Stimulated activated effector memory CD8-positive, alpha-beta T cell treated with anti-CD3 and anti-CD28 coated beads, Interleukin-12 subunit alpha, Interleukin-12 subunit beta, amount 100 ng/mL, for 72 hours (primary cell): Measurements from ENCODE around the gene SDHB.
A peak's percentile ranks its signal among the peaks of the same experiment; 100 is the strongest.

ENCODE experiments used
- ATAC-seq: fragments of 150-1000 bp; cut with Tn5 transposase; 2 replicates; pipeline ENCODE4 v1.10.0; 2021
- DNase-seq, 2 donors: peaks; one replicate each; pipeline ENCODE4 v3.0.0; 2021 to 2022; ENCODE audit warnings: low spot score in 2 of 2
- H3K27ac Mint-ChIP-seq: one replicate; pipeline ENCODE4 v1.8.0; 2022; ENCODE audit warnings: mild to moderate bottlenecking, mixed read lengths
- H3K36me3 Mint-ChIP-seq: one replicate; pipeline ENCODE4 v1.8.0; 2022; ENCODE audit warnings: mild to moderate bottlenecking, mixed read lengths
- H3K4me1 Mint-ChIP-seq: one replicate; pipeline ENCODE4 v1.8.0; 2022; ENCODE audit warnings: mixed read lengths
- H3K4me3 Mint-ChIP-seq: one replicate; pipeline ENCODE4 v1.8.0; 2022; ENCODE audit warnings: mild to moderate bottlenecking, mixed read lengths
- H3K9me3 Mint-ChIP-seq: one replicate; pipeline ENCODE4 v1.8.0; 2022; ENCODE audit warnings: mixed read lengths

Gene SDHB

DNA sequence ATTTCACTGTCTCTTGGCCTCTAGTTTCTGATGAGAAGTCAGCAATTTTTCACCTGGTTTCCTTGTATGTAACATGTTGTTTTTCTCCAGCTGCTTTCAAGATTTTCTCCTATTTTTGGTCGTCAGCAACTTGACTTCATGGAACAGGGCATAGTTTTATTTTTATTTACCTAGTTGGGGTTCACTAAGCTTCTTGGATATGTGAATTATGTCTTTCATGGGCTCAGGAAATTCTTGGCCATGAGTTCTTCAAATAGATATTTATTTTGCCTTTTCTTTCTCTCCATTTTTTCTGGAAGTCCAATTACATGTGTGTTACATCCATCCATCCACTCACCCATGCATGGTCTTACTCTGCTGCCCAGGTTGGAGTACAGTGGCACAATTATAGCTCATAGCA lies 13.7 kb downstream of the SDHB start:
- H3K36me3 Mint-ChIP-seq = peaks cover 90% of the 10 kb centered on the region
- DNase-seq (no peak), ATAC-seq (no peak)
- no peak overlapping the region for H3K4me3 Mint-ChIP-seq
- H3K27ac Mint-ChIP-seq = peak overlapping the region; percentile 24
- peaks cover 4% of the 10 kb centered on the region for H3K4me1 Mint-ChIP-seq
- H3K9me3 Mint-ChIP-seq = no peaks in the 10 kb centered on the region

DNA sequence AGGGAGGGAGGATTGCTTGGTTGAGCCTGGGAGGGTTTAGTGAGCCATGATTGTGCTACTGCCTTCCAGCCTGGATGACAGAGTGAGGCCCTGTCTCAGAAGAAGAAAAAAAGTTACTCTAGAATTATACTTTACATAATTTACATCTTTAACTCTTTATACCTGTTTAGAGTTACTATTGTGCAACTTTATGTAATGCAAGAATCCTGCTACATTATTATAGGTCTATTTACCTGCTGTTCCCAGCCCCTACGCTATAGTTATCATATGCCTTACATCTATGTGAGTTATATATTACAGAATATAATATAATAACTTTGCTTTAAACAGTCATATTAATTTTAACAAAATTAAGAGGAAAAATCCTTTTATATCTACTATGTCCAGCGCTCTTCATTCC lies 14.3 kb downstream of the SDHB start:
- Mint-ChIP-seq H3K36me3 (peaks cover 89% of the 10 kb centered on the region), H3K27ac (no peak overlapping the region), H3K4me1 (no peaks in the 10 kb centered on the region), H3K4me3 (no peak overlapping the region), H3K9me3 (no peaks in the 10 kb centered on the region)
- no peak for DNase-seq
- ATAC-seq = no peak

DNA sequence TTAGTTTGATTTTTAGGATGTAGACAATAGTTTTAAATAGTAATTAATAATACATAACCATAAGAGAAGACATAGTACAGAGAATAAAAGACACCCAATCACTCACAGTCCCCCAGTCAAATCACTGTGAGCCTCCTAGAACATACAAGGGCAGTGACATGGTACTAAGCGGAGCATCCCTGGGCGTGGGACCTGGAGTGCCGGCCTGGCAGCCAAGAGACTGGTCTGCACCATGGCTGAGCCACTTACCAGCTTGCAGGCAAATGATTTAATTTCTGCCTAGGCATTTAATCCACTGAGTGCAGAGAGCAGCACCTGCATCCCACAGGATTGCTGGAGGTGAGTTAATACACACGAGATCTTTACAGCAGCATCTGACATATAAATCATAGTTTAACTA lies 20.4 kb downstream of the SDHB start:
- no peak for ATAC-seq
- Mint-ChIP-seq H3K4me3 (no peak overlapping the region), H3K36me3 (peaks cover 86% of the 10 kb centered on the region), H3K4me1 (no peaks in the 10 kb centered on the region), H3K9me3 (no peaks in the 10 kb centered on the region), H3K27ac (no peak overlapping the region)
- DNase-seq = no peak

DNA sequence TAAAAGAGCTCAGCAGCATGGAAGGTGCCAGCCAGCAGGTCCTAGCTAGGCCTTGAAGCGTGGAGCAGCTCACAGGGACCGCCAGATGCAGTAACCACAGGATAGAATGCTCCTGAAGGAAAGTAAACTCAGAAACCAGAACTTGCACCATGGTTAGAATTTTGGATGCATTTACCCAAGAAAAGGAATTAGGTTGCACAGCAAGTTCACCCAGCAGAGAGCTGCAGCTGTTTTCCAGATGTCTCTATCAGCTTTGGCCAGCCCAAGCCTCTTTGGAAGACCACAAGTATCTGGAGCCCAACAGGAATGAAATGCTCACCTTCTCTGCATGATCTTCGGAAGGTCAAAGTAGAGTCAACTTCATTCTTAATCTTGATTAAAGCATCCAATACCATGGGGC lies 21.1 kb downstream of the SDHB start:
- H3K27ac Mint-ChIP-seq = no peak overlapping the region

DNA sequence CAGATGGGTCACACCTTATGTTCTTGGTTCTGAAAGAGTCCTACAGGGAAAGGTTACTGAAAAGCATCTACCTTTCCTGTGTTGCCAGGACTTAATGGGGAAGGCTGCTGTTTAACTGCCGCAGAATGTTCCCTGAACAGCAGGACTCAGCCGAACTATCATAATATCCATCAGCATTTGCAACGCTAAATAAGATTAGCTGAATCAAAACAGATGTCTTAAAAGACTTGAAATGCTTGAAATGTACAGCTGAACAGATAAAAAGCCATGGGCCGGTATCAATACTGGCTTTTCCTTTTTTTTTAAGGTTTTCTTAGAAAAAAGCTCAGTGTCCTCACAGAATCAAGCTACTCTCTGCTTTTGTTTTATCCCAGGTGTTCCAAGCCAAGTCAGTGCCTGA lies 22.4 kb downstream of the SDHB start:
- no peak for DNase-seq
- no peaks in the 10 kb centered on the region for H3K9me3 Mint-ChIP-seq
- H3K4me1 Mint-ChIP-seq = no peaks in the 10 kb centered on the region
- H3K36me3 Mint-ChIP-seq = peaks cover 95% of the 10 kb centered on the region
- no peak overlapping the region for H3K27ac Mint-ChIP-seq
- H3K4me3 Mint-ChIP-seq = no peak overlapping the region
- no peak for ATAC-seq

More for the DNA sequence above, 21.1 kb downstream of the SDHB start:
- H3K4me1 Mint-ChIP-seq = no peaks in the 10 kb centered on the region
- H3K36me3 Mint-ChIP-seq = peaks cover 87% of the 10 kb centered on the region
- no peak overlapping the region for H3K4me3 Mint-ChIP-seq
- ATAC-seq (no peak), DNase-seq (no peak)
- H3K9me3 Mint-ChIP-seq = no peaks in the 10 kb centered on the region

DNA sequence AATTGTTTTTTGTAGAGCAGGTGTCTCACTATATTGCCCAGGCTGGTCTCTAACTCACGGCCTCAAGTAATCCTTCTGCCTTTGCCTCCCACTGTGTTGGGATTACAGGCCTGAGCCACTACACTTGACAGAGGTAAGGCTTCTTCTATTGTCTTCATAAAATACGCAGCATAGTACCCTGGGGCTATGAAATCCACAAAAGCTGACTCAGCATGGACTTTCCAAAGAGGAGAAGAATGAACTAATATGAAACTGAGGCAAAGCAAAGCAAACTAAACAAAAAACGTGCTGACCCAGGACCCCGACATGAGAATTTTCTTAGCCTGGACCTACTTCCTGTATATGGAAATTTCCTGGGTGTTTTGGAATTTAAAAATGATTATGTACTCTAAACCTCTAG lies 23.6 kb downstream of the SDHB start:
- no peak overlapping the region for H3K27ac Mint-ChIP-seq
- no peak for ATAC-seq
- no peak overlapping the region for H3K4me3 Mint-ChIP-seq
- H3K9me3 Mint-ChIP-seq = no peaks in the 10 kb centered on the region
- DNase-seq = no peak
- peaks cover 97% of the 10 kb centered on the region for H3K36me3 Mint-ChIP-seq
- H3K4me1 Mint-ChIP-seq = no peaks in the 10 kb centered on the region

DNA sequence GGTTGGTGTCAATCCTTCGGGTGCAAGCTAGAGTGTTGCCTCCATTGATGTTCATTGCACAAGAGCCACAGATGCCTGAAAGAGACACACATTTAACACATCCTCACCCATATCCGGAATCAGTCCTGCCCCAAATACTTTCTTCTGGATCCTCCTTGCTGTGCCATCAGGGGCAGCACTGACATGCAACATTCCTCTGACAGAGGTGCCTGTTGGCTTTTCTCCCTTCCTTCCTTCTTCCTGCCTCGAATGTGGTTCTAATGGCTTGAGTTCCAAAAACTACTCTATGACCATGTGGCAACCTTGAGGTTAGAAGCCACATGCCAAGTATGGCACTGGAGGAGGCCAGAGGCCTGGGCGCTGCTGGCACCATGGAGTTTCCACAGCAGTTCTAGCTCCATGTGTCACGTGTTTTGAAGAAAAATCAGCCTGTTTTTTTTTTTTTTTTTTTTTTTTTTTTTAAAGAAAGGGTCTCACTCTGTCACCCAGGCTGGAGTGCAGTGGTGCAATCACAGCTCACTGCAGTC lies 25.1 kb downstream of the SDHB start:
- DNase-seq = no peak
- no peaks in the 10 kb centered on the region for H3K9me3 Mint-ChIP-seq
- no peak overlapping the region for H3K27ac Mint-ChIP-seq
- H3K36me3 Mint-ChIP-seq = peaks cover 100% of the 10 kb centered on the region
- no peaks in the 10 kb centered on the region for H3K4me1 Mint-ChIP-seq
- ATAC-seq = no peak
- H3K4me3 Mint-ChIP-seq = no peak overlapping the region

DNA sequence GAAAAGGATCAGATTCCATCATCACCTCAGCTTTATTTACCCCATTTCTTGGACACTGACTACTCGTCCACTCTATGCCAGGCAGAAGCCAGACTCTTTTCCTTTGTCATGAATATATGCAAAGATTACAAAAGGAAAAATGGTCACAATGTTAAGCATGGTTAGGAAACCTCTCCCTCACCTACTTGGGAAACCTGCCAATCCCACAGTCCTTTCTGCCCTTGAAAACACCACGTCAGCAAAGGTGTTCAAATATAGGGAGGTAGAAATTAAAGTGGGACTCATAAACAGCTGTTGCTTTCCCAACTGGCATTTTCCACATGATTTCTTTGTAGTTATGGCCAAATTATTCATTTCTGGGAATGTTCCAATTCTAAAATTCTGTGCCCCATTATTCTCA lies 25.9 kb downstream of the SDHB start:
- Mint-ChIP-seq H3K27ac (peak overlapping the region; percentile 5), H3K4me3 (no peak overlapping the region), H3K36me3 (peaks cover 100% of the 10 kb centered on the region), H3K9me3 (no peaks in the 10 kb centered on the region), H3K4me1 (no peaks in the 10 kb centered on the region)
- ATAC-seq = no peak
- no peak for DNase-seq

DNA sequence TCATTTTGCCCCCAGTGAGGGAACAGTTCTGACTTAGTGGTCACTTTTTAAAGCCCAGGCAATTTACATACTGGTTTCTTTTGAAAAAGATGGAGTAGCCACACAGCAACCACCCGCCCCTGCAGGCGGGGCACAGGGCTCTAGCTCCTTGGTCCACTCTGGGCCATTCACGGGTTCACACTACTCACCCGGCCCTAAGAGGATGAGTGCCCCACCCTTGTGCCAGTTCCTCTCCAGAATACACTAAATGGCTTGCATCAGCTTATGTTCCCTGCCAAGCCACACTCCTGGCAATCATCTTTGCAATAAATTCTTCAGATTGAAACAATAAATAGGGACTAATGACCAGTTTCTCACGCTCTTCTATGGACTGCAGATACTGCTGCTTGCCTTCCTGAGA lies 26.4 kb downstream of the SDHB start:
- H3K9me3 Mint-ChIP-seq = no peaks in the 10 kb centered on the region
- H3K4me3 Mint-ChIP-seq = no peak overlapping the region
- peaks cover 100% of the 10 kb centered on the region for H3K36me3 Mint-ChIP-seq
- H3K27ac Mint-ChIP-seq = peak overlapping the region; percentile 5
- no peaks in the 10 kb centered on the region for H3K4me1 Mint-ChIP-seq
- no peak for DNase-seq
- no peak for ATAC-seq

DNA sequence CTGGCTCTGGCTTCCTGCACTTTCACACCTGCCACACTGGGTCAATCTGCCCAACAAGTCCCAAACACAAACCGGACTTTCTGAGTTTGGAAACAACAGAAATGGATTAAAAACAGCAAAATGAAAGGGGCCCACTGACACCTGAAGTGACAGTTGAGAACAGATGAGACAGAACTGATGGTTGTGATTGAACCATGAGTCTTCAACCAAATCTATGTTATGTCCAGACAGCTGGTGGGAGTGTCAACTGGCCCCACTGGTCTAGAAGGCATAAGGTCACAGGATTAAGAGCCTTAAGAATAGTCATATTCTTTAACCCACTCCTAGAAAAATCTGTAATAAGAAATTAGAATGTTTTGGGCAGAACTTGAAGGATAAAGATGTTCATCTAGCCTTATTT lies 29.1 kb downstream of the SDHB start:
- no peak for ATAC-seq
- Mint-ChIP-seq H3K9me3 (no peaks in the 10 kb centered on the region), H3K36me3 (peaks cover 100% of the 10 kb centered on the region), H3K27ac (peak overlapping the region; percentile 67), H3K4me1 (no peaks in the 10 kb centered on the region), H3K4me3 (no peak overlapping the region)
- DNase-seq = no peak

DNA sequence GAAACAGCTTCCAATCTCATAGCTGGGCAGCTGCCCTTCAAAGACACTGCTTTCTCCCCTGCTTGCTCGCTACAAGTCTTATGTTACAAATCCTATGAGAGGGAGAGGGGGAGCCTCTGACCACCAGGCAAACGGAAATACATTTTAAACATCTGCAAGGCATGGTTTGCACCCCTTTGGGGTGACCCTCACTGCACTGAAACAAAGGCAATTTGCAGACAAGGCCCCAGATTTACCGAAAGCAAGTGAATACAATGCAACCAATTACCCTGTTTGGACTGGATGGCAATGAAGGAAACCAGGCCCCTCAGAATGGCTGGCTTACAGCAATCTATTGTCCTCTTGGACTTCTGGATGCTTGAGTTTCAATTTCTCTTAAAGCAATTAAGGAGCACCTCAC lies 30.3 kb downstream of the SDHB start:
- Mint-ChIP-seq H3K4me3 (no peak overlapping the region), H3K36me3 (peaks cover 100% of the 10 kb centered on the region), H3K27ac (peak overlapping the region; percentile 67), H3K4me1 (peaks cover 8% of the 10 kb centered on the region), H3K9me3 (no peaks in the 10 kb centered on the region)
- DNase-seq (no peak), ATAC-seq (no peak)

DNA sequence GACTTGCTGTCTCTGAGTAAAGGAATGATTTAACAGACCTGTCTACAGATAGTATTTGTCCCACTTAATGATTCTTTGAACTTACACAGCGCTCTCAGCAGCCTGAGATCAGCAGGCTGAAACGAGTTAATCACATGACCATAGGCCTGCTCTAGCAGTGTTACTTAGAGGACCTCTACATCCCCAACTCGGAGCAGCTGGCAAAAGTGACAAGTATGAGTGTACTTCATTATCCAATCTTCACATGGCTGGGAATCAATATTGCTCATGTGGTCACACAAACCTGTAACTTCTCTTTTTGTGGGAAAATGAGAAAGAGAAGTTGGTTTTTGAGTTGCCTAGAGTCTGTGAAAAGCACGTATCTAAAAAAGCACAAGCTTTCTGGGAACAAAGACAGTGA lies 30.7 kb downstream of the SDHB start:
- Mint-ChIP-seq H3K27ac (peak overlapping the region; percentile 67), H3K4me1 (peaks cover 8% of the 10 kb centered on the region), H3K4me3 (no peak overlapping the region), H3K36me3 (peaks cover 100% of the 10 kb centered on the region), H3K9me3 (no peaks in the 10 kb centered on the region)
- ATAC-seq = no peak
- no peak for DNase-seq

DNA sequence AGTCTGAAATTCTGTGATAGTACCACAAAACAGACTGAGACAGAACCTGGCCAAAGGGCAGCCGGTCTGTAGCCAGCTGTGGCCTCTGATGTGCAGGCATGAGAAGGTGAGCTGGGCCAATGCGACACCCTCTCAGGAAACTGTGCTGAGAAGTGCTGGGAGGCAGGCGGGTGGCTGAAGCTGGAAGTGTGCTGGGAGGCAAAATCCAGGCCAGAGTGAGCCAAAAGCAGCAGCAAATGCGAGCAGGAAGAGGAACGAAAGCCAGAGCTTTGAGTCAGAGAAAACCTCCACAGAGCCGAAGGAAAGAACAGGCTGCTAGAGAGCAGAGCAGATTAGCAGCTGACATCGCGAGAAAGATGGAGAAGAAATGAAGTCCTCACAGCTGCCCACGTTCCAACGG lies 31.9 kb downstream of the SDHB start:
- Mint-ChIP-seq H3K27ac (no peak overlapping the region), H3K9me3 (no peaks in the 10 kb centered on the region), H3K4me1 (peaks cover 8% of the 10 kb centered on the region), H3K4me3 (no peak overlapping the region), H3K36me3 (peaks cover 99% of the 10 kb centered on the region)
- no peak for DNase-seq
- no peak for ATAC-seq

DNA sequence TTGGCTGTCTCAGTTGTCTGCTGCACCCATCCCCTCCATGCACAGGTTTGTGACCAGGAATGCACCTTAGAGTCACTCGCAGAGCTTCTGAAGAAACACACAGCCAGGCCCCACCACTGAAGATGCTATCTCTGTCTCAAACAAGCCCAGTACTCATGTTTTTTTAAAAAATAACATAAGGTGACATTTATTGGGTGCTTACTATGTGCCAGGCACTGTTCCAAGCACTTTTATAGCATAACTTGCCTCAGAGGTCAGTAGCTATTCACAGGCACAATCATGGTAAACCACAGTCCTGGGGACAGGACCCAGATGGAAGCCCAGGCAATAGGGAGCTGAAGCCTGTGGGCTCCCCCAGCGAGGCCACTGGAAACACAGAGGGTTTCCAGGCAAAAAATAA lies 33.3 kb downstream of the SDHB start:
- DNase-seq (no peak), ATAC-seq (no peak)
- peak overlapping the region; percentile 63 for H3K27ac Mint-ChIP-seq
- peaks cover 8% of the 10 kb centered on the region for H3K4me1 Mint-ChIP-seq
- H3K4me3 Mint-ChIP-seq = no peak overlapping the region
- peaks cover 87% of the 10 kb centered on the region for H3K36me3 Mint-ChIP-seq
- no peaks in the 10 kb centered on the region for H3K9me3 Mint-ChIP-seq

DNA sequence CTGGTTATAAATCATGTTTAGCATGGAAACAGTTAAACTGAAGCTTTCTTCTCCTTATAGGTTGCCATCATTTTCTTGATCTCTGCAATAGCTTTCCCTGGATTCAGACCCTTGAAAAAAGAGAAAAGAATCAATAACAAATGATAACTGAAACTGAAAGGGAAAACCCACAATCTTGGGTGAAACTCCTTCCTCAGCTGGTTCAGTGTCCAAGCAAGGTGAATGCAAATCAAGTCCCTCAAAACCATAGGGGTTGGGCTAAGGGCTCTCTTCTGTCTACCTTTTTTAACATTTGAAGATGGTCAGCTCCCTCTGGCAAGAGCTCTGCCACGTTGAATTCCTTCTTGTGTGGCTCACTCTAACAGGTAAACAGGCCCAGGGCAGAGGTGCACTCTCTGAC lies 35.0 kb downstream of the SDHB start:
- peak overlapping the region; percentile 63 for H3K27ac Mint-ChIP-seq
- no peak overlapping the region for H3K4me3 Mint-ChIP-seq
- H3K9me3 Mint-ChIP-seq = no peaks in the 10 kb centered on the region
- H3K36me3 Mint-ChIP-seq = peaks cover 71% of the 10 kb centered on the region
- H3K4me1 Mint-ChIP-seq = peaks cover 8% of the 10 kb centered on the region
- no peak for ATAC-seq
- DNase-seq = no peak

DNA sequence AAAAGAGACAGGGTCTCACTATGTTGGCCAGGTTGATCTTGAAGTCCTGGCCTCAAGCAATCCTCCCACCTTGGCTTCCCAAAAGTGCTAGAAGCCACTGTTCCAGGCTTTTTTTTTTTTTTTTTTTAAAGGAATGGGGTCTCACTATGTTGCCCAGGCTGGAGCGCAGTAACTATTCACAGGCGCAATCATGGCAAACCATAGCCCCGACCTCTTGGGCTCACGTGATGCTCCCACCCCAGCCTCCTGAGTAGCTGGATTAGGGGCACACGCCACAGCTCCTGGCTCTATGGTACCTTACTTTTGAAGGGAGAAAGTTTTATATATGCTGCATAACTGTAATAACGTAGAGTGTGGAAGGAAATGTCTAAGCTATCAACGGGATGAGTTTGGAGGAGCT lies 36.4 kb downstream of the SDHB start:
- Mint-ChIP-seq H3K4me3 (no peak overlapping the region), H3K27ac (no peak overlapping the region), H3K9me3 (no peaks in the 10 kb centered on the region), H3K36me3 (peaks cover 57% of the 10 kb centered on the region), H3K4me1 (peaks cover 13% of the 10 kb centered on the region)
- ATAC-seq = no peak
- DNase-seq = no peak

DNA sequence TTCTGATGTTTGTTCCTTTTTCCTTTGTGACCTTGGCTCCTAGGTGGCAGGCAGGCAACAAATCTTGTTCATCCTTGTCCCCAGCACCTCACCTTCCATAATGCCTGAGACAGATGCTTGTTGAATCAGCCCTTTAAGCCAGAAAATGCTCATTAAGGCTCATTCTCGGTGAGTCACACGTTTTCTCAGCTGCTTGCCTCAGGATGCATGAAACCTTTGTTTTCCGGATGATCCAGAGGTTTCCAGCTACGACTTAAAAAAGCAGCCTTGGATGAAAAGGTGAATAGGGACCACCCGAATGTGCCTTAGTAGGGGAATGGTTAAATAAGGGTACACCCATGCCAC lies 37.5 kb downstream of the SDHB start:
- no peak overlapping the region for H3K27ac Mint-ChIP-seq

More for the DNA sequence above, 37.5 kb downstream of the SDHB start:
- H3K4me1 Mint-ChIP-seq = peaks cover 19% of the 10 kb centered on the region
- peaks cover 45% of the 10 kb centered on the region for H3K36me3 Mint-ChIP-seq
- H3K9me3 Mint-ChIP-seq = no peaks in the 10 kb centered on the region
- ATAC-seq (no peak), DNase-seq (no peak)
- H3K4me3 Mint-ChIP-seq = no peak overlapping the region
